GM18951 (cell line): ENCODE results near the gene DYSF.
"Not testable (repeated sequence)": the region's sequence is repeated elsewhere in the genome, so short reads cannot be mapped to it uniquely, and the experiment has no call there.

Experiments
- POLR2A ChIP-seq: IDR thresholded peaks from 4 replicates; pipeline ENCODE4 v1.6.1; 2011; ENCODE audit warnings: mild to moderate bottlenecking; ENCODE audit not compliant: insufficient read length, insufficient read depth; ENCODE audit errors: extremely low read depth
- in situ Hi-C: fragments of 300-500 bp; cut with MboI; formaldehyde crosslinking; loops from one replicate; pipeline ENCODE4 v1.12.0; 2022; ENCODE audit warnings: low sequenced_read_pairs, mixed read lengths, inconsistent platforms; ENCODE audit not compliant: unreplicated experiment

DYSF gene

GRCh38 chr2:71647356-71647755, 194.0 kb downstream of the DYSF start:
- in situ Hi-C loops = no loop called here
- no peak for TF ChIP-seq POLR2A

- TF ChIP-seq POLR2A = no peak
- in situ Hi-C loops = no loop called here
Observed at GRCh38 chr2:71655498-71655897, 202.1 kb downstream of the DYSF start.

- in situ Hi-C loops = not testable (repeated sequence)
Observed at GRCh38 chr2:71658256-71658655, 204.9 kb downstream of the DYSF start.

- in situ Hi-C loops = no loop called here
- no peak for TF ChIP-seq POLR2A
Observed at GRCh38 chr2:71658771-71659170, 205.4 kb downstream of the DYSF start.

- no peak for TF ChIP-seq POLR2A
- in situ Hi-C loops = no loop called here
Observed at GRCh38 chr2:71659868-71660518, 206.6 kb downstream of the DYSF start.

- in situ Hi-C loops = no loop called here
- TF ChIP-seq POLR2A = no peak
Observed at GRCh38 chr2:71661782-71662181, 208.4 kb downstream of the DYSF start.

GRCh38 chr2:71662665-71663394, 209.5 kb downstream of the DYSF start:
- in situ Hi-C loops = no loop called here
- no peak for TF ChIP-seq POLR2A

GRCh38 chr2:71664161-71664560, 210.8 kb downstream of the DYSF start:
- no peak for TF ChIP-seq POLR2A
- in situ Hi-C loops = no loop called here

GRCh38 chr2:71665168-71666093, 212.1 kb downstream of the DYSF start:
- in situ Hi-C loops = no loop called here
- no peak for TF ChIP-seq POLR2A

- TF ChIP-seq POLR2A = no peak
- in situ Hi-C loops = no loop called here
Observed at GRCh38 chr2:71666094-71666474, 212.7 kb downstream of the DYSF start.

GRCh38 chr2:71667256-71668182, 214.2 kb downstream of the DYSF start:
- TF ChIP-seq POLR2A = no peak
- in situ Hi-C loops = no loop called here

GRCh38 chr2:71668326-71669057, 215.1 kb downstream of the DYSF start:
- TF ChIP-seq POLR2A = no peak
- in situ Hi-C loops = no loop called here
